ENCODE data around the gene LENG1.
"Not testable (repeated sequence)": the region's sequence is repeated elsewhere in the genome, so short reads cannot be mapped to it uniquely, and the experiment has no call there.

The LENG1 gene

DNA sequence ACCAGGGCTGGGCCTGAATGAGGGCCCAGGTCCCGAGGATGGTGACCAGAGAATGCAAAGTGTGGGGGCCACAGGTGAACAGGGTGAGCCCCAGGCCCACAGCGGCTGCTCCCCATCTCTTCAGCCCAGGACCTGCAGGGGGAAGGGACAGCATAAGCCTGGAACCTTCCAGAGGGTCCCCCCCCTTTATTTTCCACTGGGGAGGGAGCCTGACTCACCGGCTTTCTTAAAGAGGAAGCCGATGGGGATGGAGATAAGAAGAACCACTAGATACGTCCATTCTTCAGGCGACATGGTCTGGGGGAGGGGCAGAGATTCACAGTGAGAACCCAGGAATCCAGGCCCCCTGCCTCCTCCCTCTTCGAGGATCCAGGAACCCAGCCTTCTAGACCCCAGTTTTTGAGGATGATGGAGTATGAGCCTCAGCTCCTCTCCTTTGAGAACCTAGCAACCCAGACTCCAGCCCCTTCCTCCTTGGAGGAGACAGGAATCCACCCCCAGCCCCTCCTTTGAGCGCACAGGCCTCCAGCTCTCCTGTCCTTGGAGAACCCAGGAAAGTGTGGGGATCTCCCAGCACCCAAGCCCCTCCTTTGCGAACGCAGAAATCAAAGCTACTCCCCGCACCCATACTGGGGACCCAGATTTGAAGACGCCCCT lies 28.8 kb upstream of the LENG1 start:
- no peaks in the 10 kb centered on the region for H3K9me3 ChIP-seq (ENCODE audit: insufficient read depth, low read depth, low read length)
- no peak overlapping the region for H3K27ac ChIP-seq (ENCODE audit: low read length)
- peak overlapping the region; percentile 87 for H3K4me3 ChIP-seq (ENCODE audit: low read length)

DNA sequence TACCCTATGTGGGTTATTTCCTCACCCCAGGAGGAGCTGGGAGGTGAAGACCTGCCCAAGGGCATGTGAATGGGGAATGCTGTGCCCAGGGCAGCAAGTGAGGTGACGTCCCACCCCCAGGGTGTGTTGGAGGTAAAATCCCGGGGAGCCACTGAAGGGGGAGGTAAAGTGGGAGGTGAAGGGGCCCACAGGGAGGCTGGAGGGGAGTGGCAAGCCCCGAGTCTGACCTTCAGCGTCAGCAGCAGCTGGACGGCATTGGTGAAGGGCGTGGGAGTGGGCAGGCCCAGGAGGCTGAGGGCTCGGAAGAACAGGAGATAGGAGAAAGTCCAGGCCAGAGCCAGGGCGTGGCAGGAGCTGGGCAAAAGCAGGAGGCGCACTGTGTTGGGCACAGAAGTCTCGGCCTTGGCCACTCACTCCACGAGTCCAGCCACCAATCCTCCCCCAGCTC lies 27.4 kb upstream of the LENG1 start:
- Histone ChIP-seq H3K27me3 (ENCODE audit: insufficient read depth, low read length) (no peaks in the 10 kb centered on the region), H3K9ac (ENCODE audit: low read depth, low read length) (no peak overlapping the region), H3K4me3 (ENCODE audit: low read length) (no peak overlapping the region), H3K36me3 (ENCODE audit: insufficient read depth, low read depth, low read length) (peaks cover 31% of the 10 kb centered on the region), H3K4me1 (ENCODE audit: insufficient read depth, low read length) (peaks cover 1% of the 10 kb centered on the region; the same call in 1 of the 2 replicates), H3K27ac (ENCODE audit: low read length) (no peak overlapping the region), H3K9me3 (ENCODE audit: insufficient read depth, low read depth, low read length) (no peaks in the 10 kb centered on the region)

More for the DNA sequence above, 28.8 kb upstream of the LENG1 start:
- peaks cover 26% of the 10 kb centered on the region for H3K36me3 ChIP-seq (ENCODE audit: insufficient read depth, low read depth, low read length)
- no peaks in the 10 kb centered on the region for H3K27me3 ChIP-seq (ENCODE audit: insufficient read depth, low read length)
- peaks cover 4% of the 10 kb centered on the region; the same call in 1 of the 2 replicates for H3K4me1 ChIP-seq (ENCODE audit: insufficient read depth, low read length)
- H3K9ac ChIP-seq (ENCODE audit: low read depth, low read length): peak overlapping the region; percentile 93; the same call in 1 of the 2 replicates

- no peaks in the 10 kb centered on the region; the same call in 1 of the 2 replicates for H3K4me1 ChIP-seq (ENCODE audit: insufficient read depth, low read length)
- peaks cover 31% of the 10 kb centered on the region for H3K36me3 ChIP-seq (ENCODE audit: insufficient read depth, low read depth, low read length)
- no peak overlapping the region for H3K9ac ChIP-seq (ENCODE audit: low read depth, low read length)
- H3K4me3 ChIP-seq (ENCODE audit: low read length): no peak overlapping the region
- H3K27me3 ChIP-seq (ENCODE audit: insufficient read depth, low read length): no peaks in the 10 kb centered on the region
- no peaks in the 10 kb centered on the region for H3K9me3 ChIP-seq (ENCODE audit: insufficient read depth, low read depth, low read length)
- no peak overlapping the region for H3K27ac ChIP-seq (ENCODE audit: low read length)
These were observed 26.8 kb upstream of the LENG1 start for GRCh38 chr19:54186351-54186750.

GRCh38 chr19:54183431-54183830 lies 23.9 kb upstream of the LENG1 start:
- Histone ChIP-seq H3K9ac (ENCODE audit: low read depth, low read length) (no peak overlapping the region), H3K36me3 (ENCODE audit: insufficient read depth, low read depth, low read length) (peaks cover 42% of the 10 kb centered on the region), H3K27ac (ENCODE audit: low read length) (no peak overlapping the region), H3K4me1 (ENCODE audit: insufficient read depth, low read length) (no peaks in the 10 kb centered on the region; the same call in 1 of the 2 replicates), H3K4me3 (ENCODE audit: low read length) (no peak overlapping the region), H3K27me3 (ENCODE audit: insufficient read depth, low read length) (no peaks in the 10 kb centered on the region), H3K9me3 (ENCODE audit: insufficient read depth, low read depth, low read length) (no peaks in the 10 kb centered on the region)

DNA sequence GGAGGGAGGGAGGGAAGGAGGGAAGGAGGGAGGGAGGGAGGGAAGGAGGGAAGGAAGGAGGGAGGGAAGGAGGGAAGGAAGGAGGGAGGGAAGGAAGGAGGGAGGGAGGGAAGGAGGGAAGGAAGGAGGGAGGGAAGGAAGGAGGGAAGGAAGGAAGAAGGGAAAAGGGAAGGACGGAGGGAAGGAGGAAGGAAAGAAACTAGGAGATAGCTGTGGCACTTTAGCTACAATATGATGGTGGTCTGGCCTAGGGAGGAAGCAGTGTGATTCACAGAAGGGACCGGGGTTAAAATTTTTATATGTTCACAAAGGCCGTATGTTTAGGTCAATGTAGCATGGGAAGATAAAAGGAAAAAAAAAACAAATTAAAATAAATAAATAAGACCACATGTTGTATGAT lies 22.4 kb upstream of the LENG1 start:
- H3K9ac ChIP-seq (ENCODE audit: low read depth, low read length); H3K4me3 ChIP-seq (ENCODE audit: low read length); H3K27ac ChIP-seq (ENCODE audit: low read length); H3K27me3 ChIP-seq (ENCODE audit: insufficient read depth, low read length); H3K4me1 ChIP-seq (ENCODE audit: insufficient read depth, low read length); H3K9me3 ChIP-seq (ENCODE audit: insufficient read depth, low read depth, low read length): not testable (repeated sequence)
- peaks cover 41% of the 10 kb centered on the region for H3K36me3 ChIP-seq (ENCODE audit: insufficient read depth, low read depth, low read length)

GRCh38 chr19:54180691-54181091 lies 21.2 kb upstream of the LENG1 start:
- Histone ChIP-seq H3K27me3 (ENCODE audit: insufficient read depth, low read length) (no peaks in the 10 kb centered on the region), H3K9ac (ENCODE audit: low read depth, low read length) (no peak overlapping the region), H3K36me3 (ENCODE audit: insufficient read depth, low read depth, low read length) (peaks cover 40% of the 10 kb centered on the region), H3K9me3 (ENCODE audit: insufficient read depth, low read depth, low read length) (no peaks in the 10 kb centered on the region), H3K4me3 (ENCODE audit: low read length) (no peak overlapping the region), H3K27ac (ENCODE audit: low read length) (no peak overlapping the region), H3K4me1 (ENCODE audit: insufficient read depth, low read length) (no peaks in the 10 kb centered on the region)

- Histone ChIP-seq H3K4me1 (ENCODE audit: insufficient read depth, low read length) (no peaks in the 10 kb centered on the region), H3K27ac (ENCODE audit: low read length) (no peak overlapping the region), H3K9me3 (ENCODE audit: insufficient read depth, low read depth, low read length) (no peaks in the 10 kb centered on the region), H3K4me3 (ENCODE audit: low read length) (no peak overlapping the region), H3K36me3 (ENCODE audit: insufficient read depth, low read depth, low read length) (peaks cover 35% of the 10 kb centered on the region), H3K9ac (ENCODE audit: low read depth, low read length) (no peak overlapping the region), H3K27me3 (ENCODE audit: insufficient read depth, low read length) (no peaks in the 10 kb centered on the region)
These were observed 20.5 kb upstream of the LENG1 start for GRCh38 chr19:54179921-54180461.

- Histone ChIP-seq H3K9me3 (ENCODE audit: insufficient read depth, low read depth, low read length) (no peaks in the 10 kb centered on the region), H3K27ac (ENCODE audit: low read length) (no peak overlapping the region), H3K9ac (ENCODE audit: low read depth, low read length) (no peak overlapping the region), H3K4me1 (ENCODE audit: insufficient read depth, low read length) (no peaks in the 10 kb centered on the region), H3K4me3 (ENCODE audit: low read length) (no peak overlapping the region), H3K27me3 (ENCODE audit: insufficient read depth, low read length) (no peaks in the 10 kb centered on the region), H3K36me3 (ENCODE audit: insufficient read depth, low read depth, low read length) (peaks cover 35% of the 10 kb centered on the region)
These were observed 19.8 kb upstream of the LENG1 start for GRCh38 chr19:54179262-54179852.

DNA sequence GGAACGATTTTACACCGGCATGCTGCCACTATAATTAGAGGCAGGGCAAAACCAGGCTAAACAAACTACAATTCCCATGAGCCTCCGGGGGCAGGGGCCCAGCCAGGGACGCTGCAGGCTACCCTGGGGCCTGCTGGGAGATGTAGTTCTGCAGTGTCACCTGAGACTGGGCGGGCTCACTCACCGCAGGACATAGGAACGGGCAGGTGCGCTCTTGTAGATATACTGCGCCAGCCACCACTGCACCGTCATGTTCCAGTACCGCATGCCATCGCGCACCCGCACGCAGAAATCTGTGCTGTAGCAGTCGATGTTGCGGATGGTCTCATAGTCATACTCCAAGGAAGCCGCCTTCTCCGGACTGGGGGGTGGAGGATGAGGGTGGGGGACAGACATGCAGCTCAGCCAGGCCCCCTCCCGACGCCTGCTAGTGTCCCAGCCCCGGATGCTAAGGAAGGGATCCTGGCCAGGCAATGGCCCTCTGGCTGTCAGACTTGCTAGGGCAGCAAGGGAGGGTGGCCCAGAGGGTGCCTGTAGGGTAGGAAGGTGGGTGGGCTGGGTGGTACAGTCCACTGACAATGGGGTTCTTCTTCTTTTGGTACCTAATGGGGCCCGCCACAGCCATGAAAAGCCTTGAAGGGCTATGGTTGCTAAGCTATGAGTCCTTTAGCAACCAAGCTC lies 19.2 kb upstream of the LENG1 start:
- H3K27me3 ChIP-seq (ENCODE audit: insufficient read depth, low read length): no peaks in the 10 kb centered on the region
- peaks cover 35% of the 10 kb centered on the region for H3K36me3 ChIP-seq (ENCODE audit: insufficient read depth, low read depth, low read length)
- no peaks in the 10 kb centered on the region for H3K4me1 ChIP-seq (ENCODE audit: insufficient read depth, low read length)
- H3K9me3 ChIP-seq (ENCODE audit: insufficient read depth, low read depth, low read length): no peaks in the 10 kb centered on the region
- H3K27ac ChIP-seq (ENCODE audit: low read length): no peak overlapping the region
- no peak overlapping the region for H3K9ac ChIP-seq (ENCODE audit: low read depth, low read length)
- no peak overlapping the region for H3K4me3 ChIP-seq (ENCODE audit: low read length)

DNA sequence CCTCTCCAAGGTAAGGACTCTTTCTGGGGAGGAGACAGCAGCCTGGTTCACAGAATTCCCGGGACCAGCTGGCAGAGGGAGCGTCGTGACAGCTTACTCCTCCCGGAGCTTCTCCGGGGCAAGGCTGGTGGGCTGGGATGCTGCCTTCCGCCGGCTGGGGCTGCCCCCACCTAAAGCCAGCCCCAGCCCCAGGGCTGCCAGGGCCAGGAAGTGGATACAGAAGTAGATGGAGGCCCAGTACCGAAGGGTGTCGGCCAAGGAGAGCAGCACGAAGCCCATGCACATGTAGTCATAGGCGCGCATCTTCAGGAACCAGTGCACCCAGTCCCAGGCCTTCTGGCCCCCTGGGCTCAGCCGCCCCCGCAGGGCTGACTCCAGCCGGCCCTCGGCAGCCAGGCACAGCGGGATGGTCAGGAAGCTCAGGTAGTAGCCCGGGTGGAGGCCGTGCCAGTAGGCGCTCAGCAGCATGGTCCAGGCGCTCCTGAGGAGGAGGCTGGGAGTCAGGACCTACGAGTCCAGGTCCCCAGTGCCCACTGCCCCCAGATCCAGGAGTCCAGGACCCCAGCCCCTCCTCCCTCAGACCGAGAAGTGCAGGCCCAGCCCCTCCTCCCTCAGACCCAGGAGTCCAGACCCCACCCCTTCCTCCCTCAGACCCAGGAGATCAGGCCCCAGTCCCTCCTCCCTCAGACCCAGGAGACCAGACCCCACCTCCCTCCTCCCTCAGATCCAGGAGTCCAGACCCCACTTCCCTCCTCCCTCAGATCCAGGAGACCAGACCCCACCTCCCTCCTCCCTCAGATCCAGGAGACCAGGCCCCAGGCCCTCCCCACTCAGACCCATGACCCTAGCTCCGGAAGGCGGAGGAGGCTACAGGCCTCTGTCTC lies 14.7 kb upstream of the LENG1 start:
- Histone ChIP-seq H3K27ac (ENCODE audit: low read length) (no peak overlapping the region), H3K4me3 (ENCODE audit: low read length) (no peak overlapping the region), H3K27me3 (ENCODE audit: insufficient read depth, low read length) (no peaks in the 10 kb centered on the region), H3K36me3 (ENCODE audit: insufficient read depth, low read depth, low read length) (peaks cover 16% of the 10 kb centered on the region), H3K9ac (ENCODE audit: low read depth, low read length) (no peak overlapping the region), H3K4me1 (ENCODE audit: insufficient read depth, low read length) (peaks cover 3% of the 10 kb centered on the region; the same call in 1 of the 2 replicates), H3K9me3 (ENCODE audit: insufficient read depth, low read depth, low read length) (no peaks in the 10 kb centered on the region)

DNA sequence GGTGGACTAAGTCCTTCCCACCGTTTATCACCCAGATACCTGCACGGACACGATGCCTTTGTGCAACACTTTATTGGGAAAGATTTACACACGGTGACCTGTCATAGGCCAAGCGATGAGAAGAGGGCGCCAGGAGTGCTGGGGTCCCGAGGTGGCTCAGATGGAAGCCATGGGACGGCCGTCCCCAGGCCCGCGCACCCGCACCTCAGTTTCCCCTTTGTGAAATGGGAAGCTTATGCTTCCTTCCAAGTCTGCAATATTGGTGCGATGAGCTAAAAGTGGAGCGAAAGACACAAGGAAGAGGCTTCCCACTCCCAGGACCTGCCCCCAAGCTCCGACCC lies 13.8 kb upstream of the LENG1 start:
- Histone ChIP-seq H3K9me3 (ENCODE audit: insufficient read depth, low read depth, low read length) (no peaks in the 10 kb centered on the region), H3K4me3 (ENCODE audit: low read length) (peak overlapping the region; percentile 63; the same call in 1 of the 2 replicates), H3K27ac (ENCODE audit: low read length) (no peak overlapping the region), H3K27me3 (ENCODE audit: insufficient read depth, low read length) (no peaks in the 10 kb centered on the region), H3K4me1 (ENCODE audit: insufficient read depth, low read length) (peaks cover 3% of the 10 kb centered on the region; the same call in 1 of the 2 replicates), H3K36me3 (ENCODE audit: insufficient read depth, low read depth, low read length) (peaks cover 10% of the 10 kb centered on the region), H3K9ac (ENCODE audit: low read depth, low read length) (no peak overlapping the region)
